ENCODE measurements around the gene TAF11. TPM values are rescaled to one million over a fixed set of nuclear protein-coding genes. Genes with fewer than 3 reads are reported as not detected.

TAF11 gene
- total RNA-seq, 4 donors from 2014 or later: 6.4 to 35.1 (median 19.9) TPM

DNA sequence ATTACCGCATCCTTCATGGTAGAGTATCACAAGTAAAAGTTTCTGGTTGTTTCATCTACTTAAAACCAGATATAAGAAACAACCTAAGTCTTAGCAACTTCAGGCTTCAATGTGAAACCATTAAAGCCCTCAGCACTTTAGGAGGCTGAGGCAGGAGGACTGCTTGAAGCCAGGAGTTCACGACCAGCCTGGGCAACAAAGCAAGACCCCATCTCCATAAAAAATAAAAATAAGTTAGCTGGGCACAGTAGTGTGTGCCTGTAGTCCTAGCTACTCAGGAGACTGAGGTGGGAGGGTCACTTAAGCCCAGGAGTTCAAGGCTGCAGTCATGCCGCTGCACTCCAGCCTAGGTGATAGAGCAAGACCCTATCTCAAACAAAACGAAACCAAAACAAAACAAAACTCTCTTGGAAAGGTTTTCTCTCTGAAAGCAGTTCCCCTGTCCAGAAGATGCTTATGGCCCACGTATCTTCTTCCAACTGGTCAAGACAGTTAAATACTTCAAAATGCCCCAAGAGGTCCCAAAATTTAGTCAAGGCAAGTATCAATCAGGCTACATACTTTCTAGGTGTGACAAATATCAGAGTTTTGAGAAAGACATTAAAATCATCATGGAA, 9.9 kb downstream of the TAF11 start:
- no peak for DNase-seq
- intact Hi-C loops (cut with DNase I; ENCODE audit: low total_unique reads): no loop called here
- TF ChIP-seq EP300 (IDR thresholded peaks at IDR 0.05; ENCODE audit: low read depth): no peak
- H3K27me3 ChIP-seq: no peaks in the 10 kb centered on the region
- no peak overlapping the region for H3K4me3 ChIP-seq
- in situ Hi-C loops (cut with MboI; ENCODE audit: low pct_ligation_motif_present in 1 of 4, low pct_unique_long_range_greater_than_20kb in 1 of 4, low sequenced_read_pairs in 3 of 4): no loop called here
- H3K36me3 ChIP-seq: peaks cover 0 to 43% (median 5%) of the 10 kb centered on the region in 4 donors
- no peak overlapping the region for H3K27ac ChIP-seq
- H3K4me1 ChIP-seq: peaks cover 0 to 14% (median 3%) of the 10 kb centered on the region in 4 donors
- H3K9me3 ChIP-seq: no peaks in the 10 kb centered on the region
- 92 to 100% methylated on average over 5 of the region's 5 CpGs for WGBS, 2 donors (ENCODE audit: low coverage in 1 of 2)

GRCh38 chr6:34877259-34877658, 10.6 kb downstream of the TAF11 start:
- TF ChIP-seq, protein P1, sequence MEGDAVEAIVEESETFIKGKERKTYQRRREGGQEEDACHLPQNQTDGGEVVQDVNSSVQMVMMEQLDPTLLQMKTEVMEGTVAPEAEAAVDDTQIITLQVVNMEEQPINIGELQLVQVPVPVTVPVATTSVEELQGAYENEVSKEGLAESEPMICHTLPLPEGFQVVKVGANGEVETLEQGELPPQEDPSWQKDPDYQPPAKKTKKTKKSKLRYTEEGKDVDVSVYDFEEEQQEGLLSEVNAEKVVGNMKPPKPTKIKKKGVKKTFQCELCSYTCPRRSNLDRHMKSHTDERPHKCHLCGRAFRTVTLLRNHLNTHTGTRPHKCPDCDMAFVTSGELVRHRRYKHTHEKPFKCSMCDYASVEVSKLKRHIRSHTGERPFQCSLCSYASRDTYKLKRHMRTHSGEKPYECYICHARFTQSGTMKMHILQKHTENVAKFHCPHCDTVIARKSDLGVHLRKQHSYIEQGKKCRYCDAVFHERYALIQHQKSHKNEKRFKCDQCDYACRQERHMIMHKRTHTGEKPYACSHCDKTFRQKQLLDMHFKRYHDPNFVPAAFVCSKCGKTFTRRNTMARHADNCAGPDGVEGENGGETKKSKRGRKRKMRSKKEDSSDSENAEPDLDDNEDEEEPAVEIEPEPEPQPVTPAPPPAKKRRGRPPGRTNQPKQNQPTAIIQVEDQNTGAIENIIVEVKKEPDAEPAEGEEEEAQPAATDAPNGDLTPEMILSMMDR (IDR thresholded peaks at IDR 0.05): no peak
- no peak for TF ChIP-seq POLR2AphosphoS5 (IDR thresholded peaks at IDR 0.05)
- TF ChIP-seq POLR2A (IDR thresholded peaks at IDR 0.05): no peak
- TF ChIP-seq EP300 (IDR thresholded peaks at IDR 0.05; ENCODE audit: low read depth): no peak
- Histone ChIP-seq H3K36me3 (peaks cover 0 to 48% (median 9%) of the 10 kb centered on the region in 4 donors), H3K27me3 (no peaks in the 10 kb centered on the region), H3K9me3 (no peaks in the 10 kb centered on the region), H3K4me1 (peaks cover 0 to 14% (median 3%) of the 10 kb centered on the region in 4 donors), H3K27ac (peak overlapping the region in 2 of 4 donors; percentile 51 to 61), H3K4me3 (no peak overlapping the region)
- in situ Hi-C loops (cut with MboI; ENCODE audit: low pct_ligation_motif_present in 1 of 4, low pct_unique_long_range_greater_than_20kb in 1 of 4, low sequenced_read_pairs in 3 of 4): no loop called here
- WGBS, 2 donors (ENCODE audit: low coverage in 1 of 2): 75 to 87% methylated on average over 1 of the region's 1 CpG
- intact Hi-C loops (cut with DNase I; ENCODE audit: low total_unique reads): no loop called here
- DNase-seq: no peak

DNA sequence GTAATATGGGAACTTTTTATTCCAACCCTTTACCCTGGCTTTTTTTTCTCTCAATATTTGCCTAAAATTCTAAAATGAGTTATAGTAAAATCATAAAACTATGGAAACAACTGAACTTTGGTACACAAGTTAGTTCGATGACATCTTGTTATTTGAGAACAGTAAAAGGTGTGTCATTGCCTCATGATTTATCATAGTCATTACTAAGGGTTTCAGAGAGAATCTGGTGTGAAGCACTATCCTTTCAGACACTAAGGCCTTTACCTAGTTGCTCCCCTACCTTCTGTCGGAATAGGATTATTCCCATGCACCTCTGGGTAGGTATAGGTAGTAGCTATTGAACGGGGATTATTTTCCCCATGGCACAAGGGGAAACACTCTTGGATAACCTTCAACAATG, 11.4 kb downstream of the TAF11 start:
- Histone ChIP-seq H3K4me3 (no peak overlapping the region), H3K4me1 (peaks cover 0 to 14% (median 3%) of the 10 kb centered on the region in 4 donors), H3K36me3 (peaks cover 0 to 47% (median 13%) of the 10 kb centered on the region in 4 donors), H3K27me3 (no peaks in the 10 kb centered on the region), H3K27ac (peak overlapping the region; percentile 45 to 62 (median 56)), H3K9me3 (no peaks in the 10 kb centered on the region)
- no peak for DNase-seq
- in situ Hi-C loops (cut with MboI; ENCODE audit: low pct_ligation_motif_present in 1 of 4, low pct_unique_long_range_greater_than_20kb in 1 of 4, low sequenced_read_pairs in 3 of 4): no loop called here
- TF ChIP-seq POLR2AphosphoS5 (IDR thresholded peaks at IDR 0.05) (peak in 1 of 3 donors; percentile 24), EP300 (IDR thresholded peaks at IDR 0.05; ENCODE audit: low read depth) (no peak)
- TF ChIP-seq, protein P1 (IDR thresholded peaks at IDR 0.05): no peak
- intact Hi-C loops (cut with DNase I; ENCODE audit: low total_unique reads): no loop called here
- WGBS, 2 donors (ENCODE audit: low coverage in 1 of 2): 63 to 65% methylated on average over 3 of the region's 3 CpGs

DNA sequence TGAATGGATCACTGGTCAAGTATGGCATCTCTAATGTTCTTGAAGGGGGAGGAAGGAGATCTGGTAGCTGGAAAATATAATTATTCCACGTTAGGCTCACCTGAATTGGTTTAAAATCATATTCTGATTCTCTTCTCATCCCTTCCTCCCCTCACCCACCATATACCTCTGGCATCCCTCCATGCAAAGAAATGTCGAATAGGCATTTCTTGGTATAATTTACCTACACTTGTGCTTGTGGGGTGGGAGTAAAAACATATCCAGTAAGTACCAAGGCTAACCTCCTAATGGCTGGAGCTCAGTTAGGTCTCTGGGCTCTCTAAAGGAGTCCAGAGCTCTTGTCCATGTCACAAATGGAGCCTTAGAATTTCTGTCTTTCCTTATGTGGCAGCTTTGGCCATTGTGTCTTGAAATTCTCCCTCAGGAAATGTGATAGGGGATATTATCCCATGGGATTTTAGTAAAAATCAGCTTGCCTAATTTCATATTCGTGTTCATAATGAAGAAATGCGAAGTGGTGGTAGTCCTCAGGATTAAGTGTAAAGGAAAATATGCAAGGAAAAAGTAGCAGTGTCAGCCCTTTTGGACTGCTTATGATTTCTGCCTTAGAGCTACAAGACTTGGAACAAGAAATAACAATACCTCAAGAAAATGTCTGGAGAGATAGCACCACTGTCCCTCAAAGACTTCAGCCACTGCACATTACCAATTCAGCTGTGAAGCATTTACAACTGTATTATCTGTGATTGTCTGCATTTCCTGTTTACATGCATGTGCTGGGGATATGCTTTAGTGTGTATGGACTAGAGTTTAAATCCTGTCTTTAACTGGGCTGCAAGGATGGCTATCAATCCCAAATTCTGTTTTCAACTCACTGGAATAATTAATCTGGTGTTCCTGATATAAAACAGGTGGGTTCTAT, 12.3 kb downstream of the TAF11 start:
- 81 to 83% methylated on average over 3 to 4 of the region's 4 CpGs for WGBS, 2 donors (ENCODE audit: low coverage in 1 of 2)
- peak overlapping the region; percentile 45 to 62 (median 56) for H3K27ac ChIP-seq

GRCh38 chr6:34872332-34872731, 15.5 kb downstream of the TAF11 start:
- Histone ChIP-seq H3K27ac (no peak overlapping the region), H3K4me1 (peaks cover 0 to 14% (median 3%) of the 10 kb centered on the region in 4 donors), H3K27me3 (no peaks in the 10 kb centered on the region), H3K4me3 (no peak overlapping the region), H3K36me3 (peaks cover 0 to 39% (median 13%) of the 10 kb centered on the region in 4 donors), H3K9me3 (no peaks in the 10 kb centered on the region)
- intact Hi-C loops (cut with DNase I; ENCODE audit: low total_unique reads) (no loop called here), in situ Hi-C loops (cut with MboI; ENCODE audit: low pct_ligation_motif_present in 1 of 4, low pct_unique_long_range_greater_than_20kb in 1 of 4, low sequenced_read_pairs in 3 of 4) (no loop called here)
- no peak for DNase-seq
- TF ChIP-seq POLR2AphosphoS5 (IDR thresholded peaks at IDR 0.05) (no peak), EP300 (IDR thresholded peaks at IDR 0.05; ENCODE audit: low read depth) (no peak), POLR2A (IDR thresholded peaks at IDR 0.05) (no peak)
- TF ChIP-seq, protein P1 (IDR thresholded peaks at IDR 0.05): no peak
- 59 to 60% methylated on average over 1 of the region's 1 CpG for WGBS, 2 donors (ENCODE audit: low coverage in 1 of 2)

More for the DNA sequence above, 12.3 kb downstream of the TAF11 start:
- TF ChIP-seq POLR2A (IDR thresholded peaks at IDR 0.05) (no peak), POLR2AphosphoS5 (IDR thresholded peaks at IDR 0.05) (peak in 1 of 3 donors; percentile 19)
- peaks cover 0 to 14% (median 3%) of the 10 kb centered on the region in 4 donors for H3K4me1 ChIP-seq
- H3K36me3 ChIP-seq: peaks cover 0 to 48% (median 14%) of the 10 kb centered on the region in 4 donors
- H3K9me3 ChIP-seq: no peaks in the 10 kb centered on the region
- H3K27me3 ChIP-seq: no peaks in the 10 kb centered on the region
- H3K4me3 ChIP-seq: no peak overlapping the region
- DNase-seq: no peak
- in situ Hi-C loops (cut with MboI; ENCODE audit: low pct_ligation_motif_present in 1 of 4, low pct_unique_long_range_greater_than_20kb in 1 of 4, low sequenced_read_pairs in 3 of 4) (no loop called here), intact Hi-C loops (cut with DNase I; ENCODE audit: low total_unique reads) (no loop called here)

All from transverse colon (tissue), 4 donors.